T-helper 1 cell treated with Interleukin-12 subunit alpha and Interleukin-12 subunit beta and Interleukin-4 antibody, amounts not matched to agents 30 ng/mL and 1 ng/mL, for 36 hours (primary cell): ENCODE measurements around the gene SP1. TPM values are rescaled to one million over a fixed set of nuclear protein-coding genes. Genes with fewer than 3 reads are reported as not detected.

Source experiments
- intact Hi-C: fragments of 100-400 bp; cut with micrococcal nuclease; formaldehyde crosslinking; loops from one replicate; pipeline ENCODE4 v1.15.1; 2024
- total RNA-seq: library from RNA; stranded (reverse); gene quantifications from 2 replicates; pipeline ENCODE4 v1.2.3, GENCODE V29; 2022

SP1 gene
- total RNA-seq, 1 donor from 2014 or later: 75.7 TPM

GRCh38 chr12:53444593-53445325 is 64.8 kb downstream of the SP1 start:
- intact Hi-C loops: loop anchor here (5.0 kb wide), 1 partner anchor 367 kb away; the partner anchor contains the start of gene SPRYD3

- intact Hi-C loops: loop anchor here (1.0 to 5.0 kb wide), 13 partner anchors 10 to 445 kb away; partner anchors contain the start of genes AAAS, ATP5MC2, EIF4B and ITGB7
Observed at GRCh38 chr12:53450936-53451335, 71.0 kb downstream of the SP1 start.

GRCh38 chr12:53451661-53452158 is 71.7 kb downstream of the SP1 start, which contains the start of gene PCBP2:
Gene PCBP2, plus strand, starts transcription at chr12:53452102. Its CDS starts 2,699 bp downstream, at chr12:53454801.
- intact Hi-C loops: loop anchor here (1.0 to 5.0 kb wide), 15 partner anchors 10 to 445 kb away; partner anchors contain the start of genes AAAS, ATP5MC2, CALCOCO1 and CSAD

- intact Hi-C loops: loop anchor here (1.0 to 5.0 kb wide), 4 partner anchors 230 to 275 kb away; partner anchors contain the start of genes CALCOCO1, CSAD, ITGB7 and ZNF740
Observed at GRCh38 chr12:53452159-53453077, 72.4 kb downstream of the SP1 start.

- intact Hi-C loops: loop anchor here (5.0 kb wide), 2 partner anchors 232 to 247 kb away; partner anchors contain the start of gene ITGB7
Observed at GRCh38 chr12:53453953-53454640, 74.1 kb downstream of the SP1 start.

- intact Hi-C loops: loop anchor here (5.0 kb wide), 2 partner anchors 232 to 247 kb away; partner anchors contain the start of gene ITGB7
Observed at GRCh38 chr12:53454707-53455106, 74.7 kb downstream of the SP1 start.

GRCh38 chr12:53456654-53457366 is 76.8 kb downstream of the SP1 start:
- intact Hi-C loops: no loop called here

- intact Hi-C loops: no loop called here
Observed at GRCh38 chr12:53459097-53459496, 79.1 kb downstream of the SP1 start.

GRCh38 chr12:53461059-53461458 is 81.1 kb downstream of the SP1 start:
- intact Hi-C loops: no loop called here

GRCh38 chr12:53461591-53461990 is 81.6 kb downstream of the SP1 start:
- intact Hi-C loops: no loop called here

- intact Hi-C loops: loop anchor here (2.0 kb wide), 1 partner anchor 14 kb away; no protein-coding TSS in a partner anchor
Observed at GRCh38 chr12:53462935-53463334, 83.0 kb downstream of the SP1 start.

GRCh38 chr12:53463802-53464560 is 84.0 kb downstream of the SP1 start:
- intact Hi-C loops: loop anchor here (2.0 kb wide), 1 partner anchor 13 kb away; no protein-coding TSS in a partner anchor

- intact Hi-C loops: no loop called here
Observed at GRCh38 chr12:53464685-53465418, 84.9 kb downstream of the SP1 start.

- intact Hi-C loops: no loop called here
Observed at GRCh38 chr12:53465679-53466078, 85.7 kb downstream of the SP1 start.
